Neural cell (in vitro differentiated cells): ENCODE results near the gene RRAS2. TPM values are rescaled to one million over a fixed set of nuclear protein-coding genes. Genes with fewer than 3 reads are reported as not detected.

Experiments
- H2AFZ ChIP-seq: fragments of 200-600, 300-800 bp; sonication (generic), shearing (Covaris generic); 2 replicates; pipeline ENCODE4 v1.6.0; 2014; ENCODE audit warnings: low read depth, mild to moderate bottlenecking, antibody characterized with exemption, low read length, moderate library complexity
- H3F3A ChIP-seq: fragments of 200-600 bp; shearing (Covaris generic); 2 replicates; pipeline ENCODE4 v1.6.1; 2016; ENCODE audit warnings: mild to moderate bottlenecking, moderate library complexity, mixed read lengths, antibody characterized with exemption, low read length; ENCODE audit not compliant: insufficient read depth, poor library complexity, severe bottlenecking
- H3K27ac ChIP-seq: fragments of 200-600, 300-800 bp; sonication (generic), shearing (Covaris generic); 2 replicates; pipeline ENCODE4 v1.5.1; 2014; ENCODE audit warnings: mild to moderate bottlenecking, low read length, moderate library complexity
- H3K27me3 ChIP-seq: fragments of 300-800, 200-600 bp; sonication (generic), shearing (Covaris generic); 2 replicates; pipeline ENCODE4 v1.6.0; 2014; ENCODE audit warnings: mild to moderate bottlenecking, low read depth, low read length, moderate library complexity; ENCODE audit not compliant: insufficient read depth
- H3K36me3 ChIP-seq: fragments of 300-800, 200-600 bp; sonication (generic), shearing (Covaris generic); 2 replicates; pipeline ENCODE4 v1.5.1; 2014; ENCODE audit warnings: mild to moderate bottlenecking, antibody characterized with exemption, low read length, moderate library complexity; ENCODE audit not compliant: insufficient read depth
- H3K4me2 ChIP-seq: fragments of 300-800, 200-600 bp; sonication (generic), shearing (Covaris generic); 2 replicates; pipeline ENCODE4 v1.6.0; 2014; ENCODE audit warnings: mild to moderate bottlenecking, low read length
- H3K4me3 ChIP-seq: fragments of 300-800, 200-600 bp; sonication (generic), shearing (Covaris generic); 2 replicates; pipeline ENCODE4 v1.5.1; 2014; ENCODE audit warnings: mild to moderate bottlenecking, low read length, moderate library complexity
- H3K79me2 ChIP-seq: fragments of 200-600 bp; shearing (Covaris generic); replicated peaks from 2 replicates; pipeline ENCODE4 v1.6.0; 2014; ENCODE audit warnings: mild to moderate bottlenecking, low read length, moderate library complexity; ENCODE audit not compliant: insufficient read depth
- H3K9ac ChIP-seq: fragments of 300-800, 200-600 bp; sonication (generic), shearing (Covaris generic); 2 replicates; pipeline ENCODE4 v1.6.1; 2016; ENCODE audit warnings: mild to moderate bottlenecking, low read length, mixed read lengths
- H3K9me2 ChIP-seq: fragments of 200-600 bp; shearing (Covaris generic); 2 replicates; pipeline ENCODE4 v1.6.1; 2016; ENCODE audit warnings: mild to moderate bottlenecking, low read length, mixed read lengths; ENCODE audit not compliant: insufficient read depth
- H3K9me3 ChIP-seq: fragments of 200-600, 300-800 bp; sonication (generic), shearing (Covaris generic); 2 replicates; pipeline ENCODE4 v1.6.1; 2016; ENCODE audit warnings: mild to moderate bottlenecking, mixed run types, low read length, moderate library complexity, mixed read lengths
- H4K20me1 ChIP-seq: fragments of 200-600 bp; shearing (Covaris generic); 2 replicates; pipeline ENCODE4 v1.6.1; 2016; ENCODE audit warnings: mild to moderate bottlenecking, mixed run types; ENCODE audit not compliant: insufficient read depth
- CTCF ChIP-seq: fragments of 450-650 bp; IDR thresholded peaks from 2 replicates; pipeline ENCODE4 v1.5.1; 2014; ENCODE audit warnings: antibody characterized with exemption, mild to moderate bottlenecking, moderate library complexity; ENCODE audit not compliant: poor library complexity, severe bottlenecking
- EP300 ChIP-seq: fragments of 450-650 bp; conservative IDR thresholded peaks from 2 replicates; pipeline ENCODE4 v1.6.1; 2014; ENCODE audit warnings: antibody characterized with exemption, mild to moderate bottlenecking, moderate library complexity; ENCODE audit not compliant: poor library complexity, severe bottlenecking
- EZH2 ChIP-seq: fragments of 200-600, 300-800 bp; shearing (Covaris generic), sonication (generic); IDR thresholded peaks from 2 replicates; pipeline ENCODE4 v1.6.1; 2014; ENCODE audit warnings: antibody characterized with exemption, low read length, borderline replicate concordance, mild to moderate bottlenecking; ENCODE audit not compliant: insufficient read depth, poor library complexity, severe bottlenecking
- MXI1 ChIP-seq: fragments of 450-650 bp; conservative IDR thresholded peaks from 2 replicates; pipeline ENCODE4 v1.6.1; 2014; ENCODE audit warnings: antibody characterized with exemption, mild to moderate bottlenecking; ENCODE audit not compliant: poor library complexity, severe bottlenecking
- POLR2AphosphoS5 ChIP-seq: IDR thresholded peaks from 2 replicates; pipeline ENCODE4 v1.6.1; 2012
- RAD21 ChIP-seq: fragments of 450-650 bp; conservative IDR thresholded peaks from 2 replicates; pipeline ENCODE4 v1.6.1; 2014; ENCODE audit warnings: antibody characterized with exemption, mild to moderate bottlenecking, moderate library complexity
- REST ChIP-seq: IDR thresholded peaks from 2 replicates; pipeline ENCODE4 v1.6.1; 2012; ENCODE audit warnings: borderline replicate concordance
- SMC3 ChIP-seq: fragments of 450-650 bp; conservative IDR thresholded peaks from 2 replicates; pipeline ENCODE4 v1.6.1; 2014; ENCODE audit warnings: antibody characterized with exemption, mild to moderate bottlenecking, moderate library complexity; ENCODE audit not compliant: poor library complexity
- TAF1 ChIP-seq: IDR thresholded peaks from 2 replicates; pipeline ENCODE4 v1.6.1; 2012; ENCODE audit warnings: low read depth
- polyA plus RNA-seq: library from polyadenylated mRNA; depleted of rRNA; stranded (reverse); fragments of >200 nt; gene quantifications from 2 replicates; pipeline ENCODE4 v1.2.3, GENCODE V29; 2014

The RRAS2 gene
- polyA plus RNA-seq, 1 donor from 2014 or later: 47.3 TPM

- H3F3A ChIP-seq: no peaks in the 10 kb centered on the region
- TF ChIP-seq MXI1: no peak
- no peak for TF ChIP-seq TAF1
- TF ChIP-seq EZH2: no peak
- no peaks in the 10 kb centered on the region for H3K9me3 ChIP-seq
- H3K36me3 ChIP-seq: no peaks in the 10 kb centered on the region
- no peak overlapping the region for H3K4me2 ChIP-seq
- H3K9me2 ChIP-seq: no peaks in the 10 kb centered on the region
- no peak overlapping the region for H3K9ac ChIP-seq
- no peak overlapping the region for H3K27ac ChIP-seq
- H3K4me3 ChIP-seq: no peak overlapping the region
- H3K27me3 ChIP-seq: no peaks in the 10 kb centered on the region
- no peaks in the 10 kb centered on the region for H3K79me2 ChIP-seq
- H2AFZ ChIP-seq: no peak overlapping the region
- H4K20me1 ChIP-seq: no peaks in the 10 kb centered on the region
Observed at GRCh38 chr11:14309425-14310192, 49.4 kb downstream of the RRAS2 start.

GRCh38 chr11:14308897-14309387 is 50.0 kb downstream of the RRAS2 start:
- H3K9me2 ChIP-seq: no peaks in the 10 kb centered on the region
- no peaks in the 10 kb centered on the region for H3K36me3 ChIP-seq
- H2AFZ ChIP-seq: no peak overlapping the region
- H3K9ac ChIP-seq: no peak overlapping the region
- no peaks in the 10 kb centered on the region for H4K20me1 ChIP-seq
- H3K27ac ChIP-seq: no peak overlapping the region
- H3F3A ChIP-seq: no peaks in the 10 kb centered on the region
- TF ChIP-seq EZH2 (no peak), POLR2AphosphoS5 (no peak), RAD21 (no peak), CTCF (no peak), MXI1 (no peak), EP300 (no peak), REST (no peak), TAF1 (no peak), SMC3 (no peak)
- no peaks in the 10 kb centered on the region for H3K9me3 ChIP-seq
- H3K27me3 ChIP-seq: no peaks in the 10 kb centered on the region
- H3K4me2 ChIP-seq: no peak overlapping the region
- H3K79me2 ChIP-seq: no peaks in the 10 kb centered on the region
- no peak overlapping the region for H3K4me3 ChIP-seq
